Glutamatergic neuron (in vitro differentiated cells): Measurements from ENCODE around the gene ABCG1. TPM values are rescaled to one million over a fixed set of nuclear protein-coding genes. Genes with fewer than 3 reads are reported as not detected.

Experiments
- DNase-seq: peaks from one replicate; pipeline ENCODE4 v3.0.0; 2022
- H3K27ac Mint-ChIP-seq: one replicate; pipeline ENCODE4 v1.8.0; 2020; ENCODE audit warnings: mild to moderate bottlenecking, mixed read lengths, inconsistent platforms; ENCODE audit not compliant: unreplicated experiment
- H3K27me3 Mint-ChIP-seq: one replicate; pipeline ENCODE4 v1.8.0; 2020; ENCODE audit warnings: mild to moderate bottlenecking, moderate library complexity, mixed read lengths, inconsistent platforms; ENCODE audit not compliant: unreplicated experiment
- H3K36me3 Mint-ChIP-seq: one replicate; pipeline ENCODE4 v1.8.0; 2020; ENCODE audit warnings: mild to moderate bottlenecking, mixed read lengths, inconsistent platforms; ENCODE audit not compliant: unreplicated experiment
- H3K4me1 Mint-ChIP-seq: one replicate; pipeline ENCODE4 v1.8.0; 2020; ENCODE audit warnings: mild to moderate bottlenecking, low read depth, mixed read lengths, inconsistent platforms; ENCODE audit not compliant: unreplicated experiment
- H3K4me3 Mint-ChIP-seq: one replicate; pipeline ENCODE4 v1.8.0; 2020; ENCODE audit warnings: mild to moderate bottlenecking, mixed read lengths, inconsistent platforms; ENCODE audit not compliant: unreplicated experiment
- H3K9me3 Mint-ChIP-seq: one replicate; pipeline ENCODE4 v1.8.0; 2020; ENCODE audit warnings: mild to moderate bottlenecking, moderate library complexity, mixed read lengths, inconsistent platforms; ENCODE audit not compliant: unreplicated experiment
- total RNA-seq: library from RNA; stranded (reverse); fragmentation: NEBNext Ultra II Directional; extraction: Animal tissue kit (Norgen Biotek cat#: 25700); gene quantifications from one replicate; pipeline ENCODE4 v1.2.1, GENCODE V29; 2021; ENCODE audit not compliant: unreplicated experiment
- TF ChIP-seq, protein P1 (sequence below): fragments of 200-600 bp; sonication (generic); IDR thresholded peaks from one replicate; pipeline ENCODE4 v1.5.0; 2021; ENCODE audit not compliant: partially characterized antibody, unreplicated experiment

The ABCG1 gene
- total RNA-seq, 1 donor from 2014 or later = 31.9 TPM

DNA sequence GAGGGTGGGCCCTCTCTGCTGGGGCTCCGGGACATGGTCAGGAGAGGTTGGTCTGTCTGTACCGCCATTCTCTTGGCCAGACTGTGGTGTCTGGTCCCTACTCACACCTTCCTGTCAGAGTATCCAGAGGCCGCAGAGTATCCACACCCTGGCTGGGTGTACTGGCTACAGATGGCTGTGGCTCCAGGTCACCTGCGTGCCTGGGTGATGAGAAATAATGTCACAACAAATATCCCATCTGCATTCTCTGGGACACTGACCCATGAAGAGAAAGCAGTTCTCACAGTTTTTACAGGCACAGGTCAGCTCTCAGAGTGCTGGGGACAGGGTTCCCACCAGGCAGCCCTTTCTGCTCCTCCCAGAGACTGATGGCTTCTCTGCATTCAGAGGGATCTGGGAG is 37.4 kb downstream of the ABCG1 start:
- Mint-ChIP-seq H3K4me1 (peaks cover 28% of the 10 kb centered on the region), H3K27ac (no peak overlapping the region), H3K9me3 (peaks cover 7% of the 10 kb centered on the region), H3K36me3 (no peaks in the 10 kb centered on the region), H3K27me3 (peaks cover 8% of the 10 kb centered on the region), H3K4me3 (no peak overlapping the region)
- TF ChIP-seq, protein P1, sequence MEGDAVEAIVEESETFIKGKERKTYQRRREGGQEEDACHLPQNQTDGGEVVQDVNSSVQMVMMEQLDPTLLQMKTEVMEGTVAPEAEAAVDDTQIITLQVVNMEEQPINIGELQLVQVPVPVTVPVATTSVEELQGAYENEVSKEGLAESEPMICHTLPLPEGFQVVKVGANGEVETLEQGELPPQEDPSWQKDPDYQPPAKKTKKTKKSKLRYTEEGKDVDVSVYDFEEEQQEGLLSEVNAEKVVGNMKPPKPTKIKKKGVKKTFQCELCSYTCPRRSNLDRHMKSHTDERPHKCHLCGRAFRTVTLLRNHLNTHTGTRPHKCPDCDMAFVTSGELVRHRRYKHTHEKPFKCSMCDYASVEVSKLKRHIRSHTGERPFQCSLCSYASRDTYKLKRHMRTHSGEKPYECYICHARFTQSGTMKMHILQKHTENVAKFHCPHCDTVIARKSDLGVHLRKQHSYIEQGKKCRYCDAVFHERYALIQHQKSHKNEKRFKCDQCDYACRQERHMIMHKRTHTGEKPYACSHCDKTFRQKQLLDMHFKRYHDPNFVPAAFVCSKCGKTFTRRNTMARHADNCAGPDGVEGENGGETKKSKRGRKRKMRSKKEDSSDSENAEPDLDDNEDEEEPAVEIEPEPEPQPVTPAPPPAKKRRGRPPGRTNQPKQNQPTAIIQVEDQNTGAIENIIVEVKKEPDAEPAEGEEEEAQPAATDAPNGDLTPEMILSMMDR = no peak
- DNase-seq = no peak

DNA sequence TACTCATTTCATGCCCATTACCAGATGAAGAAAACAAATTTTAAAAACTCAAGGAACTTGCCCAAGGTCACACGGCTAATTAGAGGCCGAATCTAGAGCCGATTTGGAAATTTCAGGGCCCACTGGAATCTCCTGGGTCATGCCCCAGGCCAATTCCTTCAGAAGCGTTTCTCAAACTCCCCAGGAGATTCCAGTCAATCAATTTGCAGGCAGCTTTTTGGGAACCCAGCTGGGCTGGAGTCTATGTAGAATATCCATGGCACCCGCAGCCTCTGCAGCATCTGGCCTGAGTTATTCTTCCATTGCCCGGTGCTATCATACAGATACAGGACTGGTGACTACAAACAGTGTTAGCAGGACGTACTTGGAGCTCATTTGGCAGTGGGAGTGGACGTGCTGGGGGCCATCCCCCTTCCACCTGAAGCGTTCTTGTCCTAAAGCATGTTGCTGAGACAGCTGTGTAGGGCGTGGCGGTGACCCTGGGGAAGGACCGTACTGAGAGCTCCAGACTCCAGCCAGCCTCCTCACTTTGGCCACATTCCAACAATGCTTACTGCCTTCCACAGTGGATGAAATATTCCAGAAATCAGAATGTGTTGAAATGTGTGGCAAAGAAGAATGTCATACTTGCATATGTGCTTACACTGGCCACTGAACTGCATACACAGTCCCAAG is 38.3 kb downstream of the ABCG1 start:
- H3K9me3 Mint-ChIP-seq = peaks cover 7% of the 10 kb centered on the region
- H3K36me3 Mint-ChIP-seq = no peaks in the 10 kb centered on the region
- peaks cover 37% of the 10 kb centered on the region for H3K4me1 Mint-ChIP-seq
- DNase-seq = no peak
- TF ChIP-seq, protein P1 = no peak
- H3K27me3 Mint-ChIP-seq = peaks cover 6% of the 10 kb centered on the region
- no peak overlapping the region for H3K4me3 Mint-ChIP-seq
- H3K27ac Mint-ChIP-seq = no peak overlapping the region

DNA sequence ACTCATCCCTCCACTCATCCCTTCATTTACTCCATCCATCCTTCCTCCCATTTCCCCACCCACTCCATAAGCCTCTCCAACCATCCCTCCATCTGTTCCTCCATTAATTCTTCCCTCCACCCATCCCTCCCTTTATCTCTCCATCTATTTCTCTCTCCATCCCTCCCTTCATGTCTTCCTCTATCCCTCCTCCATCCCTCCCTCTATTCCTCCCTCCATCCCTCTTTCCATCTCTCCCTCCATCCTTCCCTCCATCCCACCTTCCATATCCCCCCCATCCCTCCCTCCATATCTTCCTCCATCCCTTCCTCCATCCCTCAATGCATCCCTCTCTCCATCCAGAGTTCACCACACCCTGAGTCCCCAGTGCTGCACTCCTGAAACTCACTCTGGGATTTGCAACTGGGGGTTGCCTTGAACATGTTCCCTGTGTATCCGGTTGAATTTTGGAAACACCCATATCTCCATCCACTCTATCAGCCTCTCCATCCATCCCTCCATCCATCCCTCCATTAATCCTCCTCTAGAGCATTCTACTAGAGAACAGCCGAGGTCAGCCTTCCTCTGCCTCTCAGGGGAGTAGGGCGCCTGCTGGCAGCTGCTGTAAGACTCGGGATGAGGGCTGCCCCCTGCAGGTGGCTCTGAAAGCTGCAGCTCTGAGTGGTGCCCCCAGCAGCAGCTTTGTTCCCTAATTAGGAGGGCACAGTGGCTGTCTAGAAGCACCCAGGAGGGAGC is 39.4 kb downstream of the ABCG1 start:
- Mint-ChIP-seq H3K36me3 (no peaks in the 10 kb centered on the region), H3K4me1 (peaks cover 39% of the 10 kb centered on the region), H3K27ac (no peak overlapping the region), H3K4me3 (no peak overlapping the region), H3K27me3 (peaks cover 6% of the 10 kb centered on the region), H3K9me3 (peaks cover 7% of the 10 kb centered on the region)
- TF ChIP-seq, protein P1 = peak; percentile 81
- peak; percentile 83 for DNase-seq

DNA sequence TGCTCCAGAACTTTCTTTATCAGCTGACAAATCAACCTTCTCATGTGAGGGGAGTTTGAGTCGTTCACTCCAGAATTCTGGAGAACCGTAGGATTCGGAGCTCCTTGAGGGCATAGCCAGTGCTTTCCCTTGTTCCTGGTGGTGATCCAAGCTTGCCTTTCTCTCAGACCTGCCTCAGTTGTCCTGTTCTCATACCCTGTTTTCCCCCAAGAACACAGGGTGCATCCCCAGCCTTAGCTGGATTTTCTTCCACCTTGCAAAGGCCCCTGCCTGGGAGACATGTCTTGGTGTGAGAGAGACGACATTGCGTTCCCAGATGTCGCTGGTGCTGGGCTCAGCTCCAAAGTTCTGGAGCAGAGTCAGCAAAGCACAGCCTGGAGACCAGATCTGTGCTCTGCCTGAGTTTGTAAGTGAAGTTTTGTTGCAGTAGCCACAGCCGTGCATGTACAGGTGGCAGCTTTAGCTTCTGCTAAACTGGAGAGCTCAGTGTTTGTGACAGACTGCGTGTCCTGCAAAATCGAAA is 40.0 kb downstream of the ABCG1 start:
- H3K9me3 Mint-ChIP-seq = peaks cover 5% of the 10 kb centered on the region
- H3K27me3 Mint-ChIP-seq = peaks cover 4% of the 10 kb centered on the region
- no peaks in the 10 kb centered on the region for H3K36me3 Mint-ChIP-seq
- H3K4me3 Mint-ChIP-seq = no peak overlapping the region
- peaks cover 40% of the 10 kb centered on the region for H3K4me1 Mint-ChIP-seq
- H3K27ac Mint-ChIP-seq = no peak overlapping the region
- TF ChIP-seq, protein P1 = no peak
- no peak for DNase-seq

DNA sequence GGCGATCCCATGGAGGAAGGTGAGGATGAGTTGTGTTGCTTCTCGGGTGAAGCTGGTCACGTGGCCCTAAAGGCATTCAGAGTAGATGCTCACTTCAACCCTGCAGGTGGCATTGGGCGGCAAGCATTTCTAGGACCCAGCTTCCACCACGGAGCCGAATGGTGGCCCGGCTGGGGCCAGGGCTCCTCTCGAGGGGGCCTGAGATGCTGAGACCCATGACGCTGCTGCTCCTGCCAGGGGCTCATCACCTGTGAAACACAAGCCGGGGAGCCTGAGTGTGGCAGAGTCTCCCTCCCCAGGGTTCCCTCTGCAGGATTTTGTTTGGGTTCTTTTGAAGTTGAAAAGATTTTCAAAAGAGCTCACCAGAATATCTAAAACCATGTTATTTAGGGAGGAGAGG is 41.2 kb downstream of the ABCG1 start:
- DNase-seq = no peak
- H3K4me3 Mint-ChIP-seq = no peak overlapping the region
- no peaks in the 10 kb centered on the region for H3K36me3 Mint-ChIP-seq
- H3K27me3 Mint-ChIP-seq = peaks cover 6% of the 10 kb centered on the region
- no peak overlapping the region for H3K27ac Mint-ChIP-seq
- peaks cover 4% of the 10 kb centered on the region for H3K9me3 Mint-ChIP-seq
- H3K4me1 Mint-ChIP-seq = peaks cover 36% of the 10 kb centered on the region
- TF ChIP-seq, protein P1 = no peak
